HG02852 (cell line): ENCODE results near the gene MICOS13.

Experiments used
- ATAC-seq: cut with Tn5 transposase; IDR thresholded peaks from one replicate; pipeline ENCODE4 v1.9.1; 2021; ENCODE audit warnings: mild to moderate bottlenecking, moderate library complexity; ENCODE audit not compliant: unreplicated experiment

Gene MICOS13

DNA sequence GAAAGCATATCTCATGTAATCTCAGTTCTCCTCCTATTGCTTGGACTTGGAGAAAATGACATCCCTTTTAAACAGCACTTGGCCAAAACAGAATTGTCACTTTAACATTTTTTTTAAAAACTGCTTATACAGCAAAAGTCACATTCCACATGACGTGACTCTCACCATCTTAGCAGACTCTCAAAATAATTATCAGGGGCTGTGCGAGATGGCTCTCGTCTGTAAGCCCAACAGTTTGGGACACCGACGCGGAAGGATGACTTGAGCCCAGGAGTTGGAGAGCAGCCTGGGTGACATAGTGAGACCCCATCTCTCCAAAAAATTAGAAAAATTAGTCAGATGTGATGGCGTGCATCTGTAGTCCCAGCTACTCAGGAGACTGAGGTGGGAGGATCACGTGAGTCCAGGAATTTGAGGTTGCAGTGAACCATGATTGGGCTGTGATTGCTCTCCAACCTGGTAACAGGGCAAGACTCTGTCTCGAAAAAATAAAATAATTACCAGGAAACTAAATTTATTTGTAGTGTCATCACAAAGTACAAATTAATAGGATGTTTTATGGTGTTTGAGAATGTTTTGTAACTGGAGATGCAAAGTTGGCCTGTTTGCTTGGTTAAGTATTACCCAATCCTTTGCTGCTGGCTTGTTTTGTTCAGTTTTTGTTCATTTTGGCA lies 48.6 kb downstream of the MICOS13 start:
- no peak for ATAC-seq

DNA sequence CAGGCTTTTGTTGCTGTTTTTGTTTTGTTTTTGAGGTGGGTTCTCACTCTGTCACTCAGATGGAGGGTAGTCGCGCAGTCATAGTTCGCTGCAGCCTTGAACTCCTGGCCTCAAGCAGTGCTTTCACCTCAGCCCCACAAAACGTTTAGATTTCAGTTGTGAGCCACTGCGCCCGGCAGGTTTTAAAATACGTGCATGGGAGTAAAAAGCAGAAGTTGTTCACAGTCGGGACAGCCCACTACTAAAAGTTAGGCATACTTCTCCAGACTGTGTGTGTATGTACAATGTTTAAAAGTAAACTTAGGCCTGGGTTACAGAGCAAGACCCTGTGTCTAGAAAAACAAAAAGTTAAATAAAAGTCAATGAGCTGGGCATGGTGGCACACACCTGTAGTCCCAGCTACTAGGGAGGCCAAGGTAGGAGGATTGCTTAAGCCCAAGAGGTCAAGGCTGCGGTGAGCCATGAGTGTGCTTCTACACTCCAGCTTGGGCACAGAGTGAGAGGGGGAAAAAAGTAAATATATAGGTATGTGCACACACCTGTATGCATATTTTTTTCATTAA lies 51.3 kb downstream of the MICOS13 start:
- no peak for ATAC-seq

DNA sequence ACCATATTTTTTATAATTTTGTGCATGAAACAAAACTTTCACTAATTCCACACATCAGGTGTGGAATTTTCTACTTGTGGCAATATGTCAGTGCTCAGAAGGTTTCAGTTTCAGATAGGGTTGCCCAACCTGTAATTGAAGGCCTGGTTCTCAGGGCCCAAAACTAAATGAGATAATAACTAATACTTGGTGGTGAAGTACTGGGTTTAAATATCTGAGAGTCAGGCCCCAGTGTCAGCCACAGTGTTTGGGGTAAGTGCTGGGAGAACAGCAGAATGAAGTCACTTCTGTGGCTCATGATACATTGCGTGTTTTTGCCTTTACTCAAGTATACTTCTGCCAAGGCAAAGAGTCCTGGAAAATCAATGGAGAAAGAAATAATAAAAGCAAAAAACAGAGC lies 51.9 kb downstream of the MICOS13 start:
- no peak for ATAC-seq
